ENCODE measurements around the gene TBC1D22A.

Gene TBC1D22A

GRCh38 chr22:47173535-47174021, 411.1 kb downstream of the TBC1D22A start:
- no peak for TF ChIP-seq CTCF (IDR thresholded peaks at IDR 0.05; ENCODE audit: insufficient read depth, low read depth, low read length, missing control alignments)
- DNase-seq (ENCODE audit: low read depth): no peak
- no peak overlapping the region for H3K4me3 ChIP-seq (ENCODE audit: low read length)

GRCh38 chr22:47174096-47174495, 411.6 kb downstream of the TBC1D22A start:
- no peak for TF ChIP-seq CTCF (IDR thresholded peaks at IDR 0.05; ENCODE audit: insufficient read depth, low read depth, low read length, missing control alignments)
- DNase-seq (ENCODE audit: low read depth): no peak
- H3K4me3 ChIP-seq (ENCODE audit: low read length): no peak overlapping the region

- no peak for DNase-seq (ENCODE audit: low read depth)
- no peak overlapping the region for H3K4me3 ChIP-seq (ENCODE audit: low read length)
- no peak for TF ChIP-seq CTCF (IDR thresholded peaks at IDR 0.05; ENCODE audit: insufficient read depth, low read depth, low read length, missing control alignments)
These were observed 412.2 kb downstream of the TBC1D22A start for GRCh38 chr22:47174671-47175112.

- TF ChIP-seq CTCF (IDR thresholded peaks at IDR 0.05; ENCODE audit: insufficient read depth, low read depth, low read length, missing control alignments): no peak
- H3K4me3 ChIP-seq (ENCODE audit: low read length): no peak overlapping the region
- DNase-seq (ENCODE audit: low read depth): no peak
These were observed 412.9 kb downstream of the TBC1D22A start for GRCh38 chr22:47175151-47176025.

- H3K4me3 ChIP-seq (ENCODE audit: low read length): no peak overlapping the region
- DNase-seq (ENCODE audit: low read depth): no peak
- TF ChIP-seq CTCF (IDR thresholded peaks at IDR 0.05; ENCODE audit: insufficient read depth, low read depth, low read length, missing control alignments): no peak
These were observed 413.6 kb downstream of the TBC1D22A start for GRCh38 chr22:47176026-47176389.

- DNase-seq (ENCODE audit: low read depth): no peak
- no peak for TF ChIP-seq CTCF (IDR thresholded peaks at IDR 0.05; ENCODE audit: insufficient read depth, low read depth, low read length, missing control alignments)
- no peak overlapping the region for H3K4me3 ChIP-seq (ENCODE audit: low read length)
These were observed 414.3 kb downstream of the TBC1D22A start for GRCh38 chr22:47176573-47177333.

All from epithelial cell of esophagus (primary cell).